GM19324 (cell line): ENCODE results near the gene AGAP1.

Experiments
- ATAC-seq: cut with Tn5 transposase; IDR thresholded peaks from one replicate; pipeline ENCODE4 v1.9.1; 2021; ENCODE audit warnings: mild to moderate bottlenecking, moderate library complexity; ENCODE audit not compliant: unreplicated experiment, low FRiP score

Gene AGAP1

DNA sequence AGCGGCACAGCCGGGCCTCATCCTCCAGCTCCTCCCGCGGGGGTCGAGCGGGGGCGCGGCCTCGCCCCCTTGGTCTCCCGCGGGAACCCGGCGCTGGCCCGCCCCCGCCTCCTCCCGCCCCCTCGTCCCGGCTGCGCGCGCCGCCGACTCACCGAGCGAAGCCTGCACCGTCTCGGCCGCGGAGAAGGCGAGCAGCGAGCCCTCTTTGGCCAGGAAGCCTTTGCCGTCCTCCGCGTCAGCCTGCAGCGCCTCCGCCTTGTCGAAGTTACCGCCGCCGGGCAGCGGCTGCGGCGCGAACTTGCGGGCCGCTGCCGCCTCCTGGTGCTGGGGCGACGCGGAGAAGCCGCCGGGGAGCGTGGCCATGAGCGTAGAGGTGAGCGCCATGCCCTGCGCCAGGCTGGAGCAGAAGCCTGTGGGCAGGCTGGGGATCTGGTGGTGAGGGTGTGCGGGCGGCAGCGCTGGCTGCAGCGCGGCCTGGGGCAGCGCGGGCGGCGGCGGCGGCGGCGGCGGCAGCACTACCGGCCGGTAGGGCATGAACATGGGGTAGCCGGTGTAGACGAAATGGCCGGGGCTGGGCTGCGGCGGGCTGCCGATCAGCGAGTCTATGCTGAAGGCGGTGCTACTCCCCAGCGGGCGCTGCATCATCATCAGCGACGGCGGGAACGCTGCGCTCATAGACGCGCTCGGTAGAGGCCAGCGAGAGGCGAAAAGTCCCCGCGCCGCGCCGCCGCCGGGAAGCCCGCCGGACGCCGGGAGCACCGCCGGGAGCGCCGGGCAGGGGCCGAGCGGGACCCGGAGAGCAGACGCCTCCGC is 673.7 kb downstream of the AGAP1 start:
- no peak for ATAC-seq

DNA sequence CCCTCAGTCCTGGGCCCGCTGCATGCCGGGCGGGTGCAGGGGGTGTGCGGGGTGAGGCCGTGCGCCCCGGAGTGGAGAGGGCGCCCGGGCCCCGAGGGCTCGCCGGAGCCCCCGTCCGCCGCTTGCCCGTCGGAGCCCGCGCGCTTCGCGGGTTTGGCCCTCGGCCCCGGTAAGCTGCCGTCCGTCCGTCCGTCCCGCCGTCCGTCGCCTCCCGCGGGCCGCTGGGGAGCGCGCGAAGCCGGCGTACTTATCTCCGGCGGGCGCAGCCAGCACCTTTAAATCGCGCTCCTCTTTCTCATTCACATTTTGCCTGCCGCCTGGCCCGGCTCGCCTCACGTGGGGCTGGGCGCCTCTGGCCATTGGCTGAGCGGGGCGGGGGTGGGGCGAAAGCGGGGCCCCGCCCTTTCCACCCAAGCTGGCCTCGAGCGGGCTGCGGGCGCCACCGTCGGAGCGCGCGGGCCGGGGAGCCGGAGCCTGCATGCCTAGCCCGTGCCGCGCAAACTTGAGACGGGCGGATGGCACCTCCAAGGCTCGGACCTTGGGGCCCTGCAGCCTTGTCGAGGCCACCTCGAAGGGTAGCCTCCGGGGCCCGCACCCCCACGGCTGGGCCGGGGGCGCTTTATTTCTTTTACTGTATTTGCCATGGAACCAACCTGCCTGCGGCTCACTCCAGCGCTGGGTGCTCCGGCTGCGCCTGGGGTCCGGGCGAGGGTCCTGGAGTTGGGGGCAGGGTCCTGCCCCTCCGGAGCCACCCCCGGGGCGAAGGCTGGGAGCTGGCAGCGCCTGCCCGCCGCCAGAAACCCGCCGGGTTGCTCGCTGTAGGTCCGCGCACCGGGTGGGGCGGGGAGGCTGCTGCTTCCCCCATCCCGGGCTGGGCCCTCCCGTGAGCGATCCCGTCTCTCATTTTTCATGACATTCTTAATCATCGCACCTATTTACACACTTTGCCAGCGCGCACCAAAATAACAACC is 674.6 kb downstream of the AGAP1 start, which contains the start of gene GBX2:
Gene GBX2, minus strand, starts transcription at position 277 of the 971 bp plus-strand sequence. CDS start 415 bp downstream, outside the sequence.
- ATAC-seq: no peak

DNA sequence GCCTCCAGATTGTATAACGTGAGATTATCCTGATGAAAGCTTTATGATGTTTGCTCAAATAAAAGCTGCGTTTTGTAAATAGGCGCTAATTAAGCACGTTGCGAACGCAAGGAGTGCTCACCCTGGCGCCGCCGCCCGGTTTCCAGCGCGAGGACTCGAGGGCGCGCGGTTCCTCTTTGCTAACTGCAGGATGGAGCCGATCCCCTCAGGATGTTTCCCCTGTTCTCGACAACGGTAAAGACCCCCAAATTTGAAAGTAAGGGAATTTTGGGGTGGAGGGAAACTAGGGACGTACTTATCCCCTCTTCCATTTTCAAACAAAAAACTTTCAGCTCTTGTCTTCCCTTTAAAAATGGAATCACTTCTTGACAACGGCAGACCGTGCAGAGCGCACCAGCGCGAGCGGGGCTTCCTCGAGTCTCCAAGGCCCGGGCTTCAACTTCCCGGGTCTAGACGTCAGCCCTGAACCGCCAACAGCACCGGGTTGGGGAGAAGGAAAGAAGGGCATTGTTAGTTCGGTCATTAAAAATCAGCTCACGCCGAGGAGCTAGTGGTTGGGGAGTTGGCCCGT is 675.4 kb downstream of the AGAP1 start:
- no peak for ATAC-seq

DNA sequence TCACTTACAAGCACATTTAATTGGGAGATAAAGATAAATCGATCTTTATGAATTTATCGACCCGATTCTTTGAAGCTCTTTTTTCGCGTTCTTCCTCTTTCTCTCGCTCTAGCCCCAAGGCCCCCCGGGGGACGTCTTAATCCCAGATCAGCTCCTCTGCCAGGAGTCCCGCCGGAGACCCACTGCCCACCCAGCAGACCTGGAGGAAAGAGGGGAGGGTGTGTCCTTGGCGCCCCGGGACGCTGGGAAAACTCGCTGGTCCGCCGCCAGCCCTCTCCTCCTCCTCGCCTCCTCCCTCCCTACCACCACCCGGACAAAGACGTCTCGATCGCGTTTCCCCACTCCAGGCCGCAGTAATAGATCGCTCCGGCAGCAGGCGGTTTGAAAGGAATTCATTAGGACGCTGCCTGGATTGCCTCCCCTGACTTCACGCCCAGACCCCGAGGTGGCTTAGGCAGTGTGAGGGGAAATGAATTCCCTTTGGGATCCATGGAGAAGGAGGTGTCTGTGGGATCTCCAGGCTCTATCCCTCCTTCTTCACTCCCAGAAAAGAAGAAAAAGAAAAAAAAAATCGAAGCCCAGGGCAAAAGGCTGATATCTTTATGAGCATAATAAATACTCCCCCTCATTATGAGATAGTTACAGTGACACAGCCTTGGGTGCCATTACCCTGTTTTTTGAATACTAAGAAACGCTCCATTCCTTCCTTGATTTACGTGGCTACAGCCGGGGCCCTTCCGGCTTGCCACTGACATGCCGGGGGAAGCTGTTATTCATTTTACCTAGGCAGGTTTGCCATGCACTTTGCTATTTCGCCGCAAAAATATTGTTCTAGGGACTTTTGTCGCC is 676.1 kb downstream of the AGAP1 start:
- no peak for ATAC-seq

DNA sequence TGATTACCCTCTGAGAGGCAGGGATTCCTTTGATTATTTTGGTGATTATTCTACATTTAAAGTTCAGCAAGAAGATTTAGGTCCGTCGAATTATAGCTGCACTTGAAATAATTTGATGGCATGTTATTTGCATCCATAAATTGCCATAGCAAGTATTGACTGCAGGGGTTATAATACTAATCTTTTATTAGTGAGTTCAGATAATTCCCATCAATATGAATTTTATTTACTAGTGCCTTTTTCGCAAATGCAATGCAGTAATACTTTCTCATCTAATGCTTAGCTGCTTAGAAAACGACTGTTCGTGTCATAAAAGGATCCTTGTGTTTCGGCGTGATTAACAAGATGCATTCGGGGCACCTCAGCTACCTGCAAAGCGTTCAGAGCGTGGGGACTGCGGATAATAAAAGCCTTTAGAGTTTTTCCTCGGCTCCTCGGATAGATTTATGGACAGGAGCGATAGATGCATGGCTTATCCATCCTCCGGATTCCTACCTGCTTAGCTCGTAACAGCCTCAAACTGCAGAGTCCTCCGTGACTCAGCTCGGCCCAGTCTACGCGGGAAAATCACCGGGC is 676.8 kb downstream of the AGAP1 start:
- ATAC-seq: no peak

DNA sequence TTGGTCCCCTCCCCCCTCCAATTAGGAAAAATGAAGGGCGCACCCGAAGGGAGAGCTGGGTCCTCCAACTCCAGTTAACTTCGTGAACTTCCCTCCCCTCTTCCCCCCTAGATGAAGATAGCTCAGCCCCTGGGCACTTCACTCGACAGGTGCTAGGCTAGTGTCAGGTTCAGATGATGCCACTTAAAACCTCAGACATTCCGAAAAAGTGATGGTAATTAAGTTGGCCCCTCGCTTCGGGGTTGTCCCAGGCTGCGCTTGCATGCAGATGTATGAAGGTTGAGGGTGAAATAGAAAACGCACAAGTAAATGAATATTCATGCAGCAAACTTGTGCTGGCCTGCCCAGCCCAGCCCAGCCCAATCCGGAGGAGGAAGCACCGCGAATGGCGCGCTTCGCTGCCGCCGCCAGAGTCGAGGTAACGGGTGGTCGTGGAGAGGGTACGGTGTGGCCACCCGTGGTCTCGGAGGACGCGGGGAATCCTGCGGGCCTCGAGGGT is 677.4 kb downstream of the AGAP1 start:
- no peak for ATAC-seq

DNA sequence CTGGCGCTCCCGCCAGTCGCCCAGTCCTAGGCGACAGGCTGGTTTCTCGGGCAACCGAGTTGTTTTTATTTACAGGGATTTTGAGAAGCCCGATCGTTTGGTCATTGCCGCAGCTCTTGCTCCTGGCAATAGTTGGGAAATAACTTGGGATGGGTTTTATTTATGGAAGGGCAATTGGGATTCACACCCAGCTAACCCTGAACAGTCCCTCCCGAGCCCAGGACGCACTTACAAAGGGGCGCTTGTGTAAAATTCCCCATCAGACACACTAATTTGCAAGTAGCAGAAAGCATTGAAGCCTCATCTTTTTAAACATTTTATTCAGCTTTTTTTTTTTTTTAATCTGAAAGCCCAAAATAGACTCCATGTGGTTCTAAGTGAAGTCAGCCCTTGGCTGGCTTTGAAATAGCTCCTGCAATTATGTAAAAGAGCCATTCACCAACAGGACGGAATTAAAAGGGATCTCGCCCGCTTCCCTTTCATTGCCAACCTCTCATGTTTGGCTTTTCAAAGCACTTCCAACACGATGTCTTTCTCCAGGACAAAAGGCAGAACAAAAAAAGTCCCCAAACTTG is 677.9 kb downstream of the AGAP1 start:
- no peak for ATAC-seq

DNA sequence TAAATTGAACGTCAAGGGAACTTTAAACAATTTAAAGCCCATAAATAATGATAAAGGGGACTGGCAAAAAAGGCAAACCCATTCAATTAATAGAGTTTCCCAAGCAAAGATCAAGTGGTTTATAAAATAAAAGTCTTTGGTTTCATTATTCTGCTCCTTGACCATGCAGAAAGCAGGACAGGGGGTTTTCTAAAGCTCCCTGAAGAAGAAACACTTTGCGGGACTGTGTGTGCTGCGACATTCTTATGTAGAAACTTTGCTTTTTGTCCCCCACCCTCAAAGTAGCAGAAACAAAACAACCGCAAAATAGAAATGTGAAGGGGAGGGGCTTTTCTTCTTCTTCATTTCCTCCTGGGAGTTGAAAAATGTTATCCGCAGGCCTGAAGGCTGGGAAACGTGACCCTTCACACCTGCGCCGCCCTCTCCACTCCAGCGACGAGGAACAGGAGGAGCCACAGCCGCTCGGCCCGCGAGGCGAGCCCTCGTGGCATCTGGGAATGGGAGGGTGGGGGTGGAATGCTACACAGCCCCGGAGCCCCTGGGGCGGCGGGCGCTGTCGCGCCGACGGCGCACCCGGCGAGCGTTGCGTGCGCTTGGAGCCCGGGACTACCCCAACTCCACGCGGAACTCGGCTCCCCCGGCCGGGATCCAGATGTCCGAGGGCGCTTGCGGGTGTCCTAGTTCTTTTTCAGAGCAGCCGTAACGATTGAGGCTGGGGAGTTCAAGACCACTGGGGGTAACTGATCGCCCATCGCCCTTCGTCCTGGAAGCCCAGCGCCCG is 678.6 kb downstream of the AGAP1 start:
- no peak for ATAC-seq

DNA sequence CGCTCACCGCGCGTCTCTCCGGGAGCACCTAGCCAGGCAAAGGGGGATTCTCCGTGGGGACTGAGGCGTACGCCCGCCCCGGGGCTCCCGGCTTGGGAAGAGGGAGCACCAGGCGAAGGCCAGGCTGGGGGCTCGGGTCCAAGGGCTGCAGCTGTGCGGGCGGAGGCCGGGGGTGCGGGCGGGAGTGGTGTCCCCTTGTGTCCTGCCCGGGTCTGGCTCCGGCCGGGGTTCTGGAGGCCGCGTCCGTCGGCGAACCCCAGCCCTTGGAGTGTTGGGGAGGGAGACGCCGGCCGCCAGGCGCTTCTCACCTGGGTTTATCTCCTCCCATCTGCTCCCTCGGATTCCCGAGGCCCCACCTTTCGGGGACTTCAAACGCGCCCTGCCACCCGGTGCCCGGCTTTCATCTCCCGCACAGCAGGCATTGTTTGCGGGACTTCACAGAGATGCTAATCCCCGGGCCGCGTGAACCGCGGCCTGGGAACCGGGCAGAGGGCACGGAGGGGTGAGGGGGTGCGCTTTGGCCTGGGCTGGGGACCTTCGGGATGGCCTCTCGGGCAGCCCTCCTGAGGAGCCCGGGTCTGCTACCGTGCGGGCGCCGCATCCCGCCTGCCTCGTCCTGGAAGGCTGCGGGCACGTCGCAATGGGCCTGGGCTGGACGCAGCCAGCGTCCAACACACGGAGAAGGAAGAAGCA is 679.3 kb downstream of the AGAP1 start:
- no peak for ATAC-seq

DNA sequence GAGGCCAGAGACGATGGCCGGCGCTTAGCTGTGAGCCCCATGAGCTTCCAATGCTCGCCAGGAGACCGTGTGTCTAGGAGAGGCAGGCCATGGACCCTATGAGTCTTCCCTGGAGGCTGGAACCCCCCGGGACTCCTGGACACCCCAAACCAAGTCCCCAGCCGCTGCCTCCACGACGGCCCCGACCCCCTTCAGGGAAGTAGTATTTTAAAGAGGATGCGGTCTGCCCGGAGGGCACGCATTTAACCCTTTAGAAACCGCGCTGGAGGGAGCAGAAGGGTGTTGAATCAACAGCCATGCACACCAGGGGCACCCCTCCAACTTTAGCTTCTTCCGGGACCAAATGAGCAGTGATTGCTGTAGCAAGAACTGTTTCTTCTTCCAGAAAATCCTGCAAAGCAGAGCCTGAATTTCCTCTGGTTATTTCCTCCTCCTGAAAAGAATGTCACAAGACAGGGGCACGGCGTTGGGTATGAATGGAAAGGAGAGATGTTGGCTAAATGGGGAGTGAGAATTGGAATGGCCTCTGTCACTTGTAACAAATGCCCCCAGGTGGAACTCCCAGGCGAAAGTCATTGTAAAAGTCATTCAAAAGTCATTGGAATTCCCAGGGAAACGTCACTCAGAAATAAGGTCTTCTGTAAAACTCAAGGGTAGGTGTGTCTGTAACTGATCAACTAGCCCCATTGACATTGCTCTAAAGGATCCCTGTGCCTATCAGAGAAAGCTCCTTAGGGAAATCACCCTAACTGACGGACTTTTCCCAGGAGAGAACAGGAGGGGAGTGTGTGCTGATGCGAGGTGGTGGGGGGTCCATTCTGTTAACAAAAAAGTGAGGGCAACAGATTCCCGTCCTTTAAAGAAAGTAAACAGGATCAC is 680.1 kb downstream of the AGAP1 start:
- no peak for ATAC-seq

DNA sequence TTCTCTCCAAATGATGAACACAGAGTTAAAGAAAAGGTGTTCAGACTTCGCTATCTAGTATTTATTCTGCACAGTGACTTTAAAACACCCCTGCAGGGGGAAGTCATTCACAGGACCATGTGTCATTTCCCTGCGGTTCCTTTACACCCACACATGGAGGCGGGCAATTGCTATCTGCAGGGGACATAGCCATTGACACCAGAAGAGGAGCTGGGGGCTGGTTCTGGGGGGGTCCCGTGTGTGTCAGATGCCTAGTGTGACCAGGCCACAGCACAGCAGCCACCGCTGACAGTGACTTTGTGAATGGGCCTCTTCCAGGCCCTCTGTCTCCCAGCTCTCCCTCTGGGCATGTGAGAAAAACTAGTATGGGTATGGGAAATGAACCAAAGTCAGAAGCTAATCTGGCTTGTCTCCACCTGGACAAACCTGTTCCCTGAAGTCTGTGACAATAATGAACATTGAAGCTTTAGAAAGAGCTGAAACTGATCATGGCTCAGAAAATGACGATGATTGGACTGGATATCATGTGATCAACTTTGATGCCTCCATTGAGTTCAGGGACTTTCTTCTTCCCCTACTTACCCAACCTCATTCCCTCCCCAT is 681.8 kb downstream of the AGAP1 start:
- no peak for ATAC-seq

DNA sequence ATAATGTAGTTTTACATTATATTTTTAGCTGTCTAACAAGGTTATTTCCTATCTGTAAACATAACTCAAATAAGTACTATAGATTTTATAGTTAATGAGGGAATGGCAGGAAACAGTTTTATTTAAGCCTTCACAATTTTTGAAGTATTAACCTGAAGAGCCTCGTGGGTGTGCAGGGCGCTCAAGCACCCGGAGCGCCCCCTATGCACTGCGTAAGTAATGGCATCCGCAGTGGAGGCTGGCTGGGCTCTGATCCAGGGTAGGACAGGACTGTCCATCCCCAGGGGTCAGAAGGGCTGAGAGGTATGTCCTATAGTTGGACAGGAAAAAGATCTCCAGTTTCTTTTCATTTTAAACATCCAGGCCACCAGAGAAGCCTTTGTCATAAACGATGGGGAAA is 682.6 kb downstream of the AGAP1 start:
- ATAC-seq: no peak

DNA sequence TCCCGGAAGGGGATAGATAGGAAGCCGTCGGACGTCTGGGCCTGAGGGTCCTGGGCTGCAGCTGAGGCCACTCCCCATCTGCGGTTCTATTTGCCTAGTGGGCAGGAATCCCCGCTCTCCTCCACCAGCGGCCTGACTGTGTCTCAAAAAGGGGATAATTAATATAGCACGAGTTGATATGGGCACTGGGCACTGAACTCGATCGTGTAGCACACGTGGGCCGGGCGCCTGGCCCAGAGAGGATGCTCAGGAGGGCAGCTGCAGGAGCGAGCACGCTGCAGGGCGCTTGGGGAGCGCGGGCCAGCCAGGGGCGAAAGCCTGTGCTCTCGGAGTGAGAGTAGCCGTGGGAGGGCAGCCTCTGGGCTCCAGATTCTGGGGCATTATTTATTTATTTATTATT is 683.1 kb downstream of the AGAP1 start:
- ATAC-seq: no peak

DNA sequence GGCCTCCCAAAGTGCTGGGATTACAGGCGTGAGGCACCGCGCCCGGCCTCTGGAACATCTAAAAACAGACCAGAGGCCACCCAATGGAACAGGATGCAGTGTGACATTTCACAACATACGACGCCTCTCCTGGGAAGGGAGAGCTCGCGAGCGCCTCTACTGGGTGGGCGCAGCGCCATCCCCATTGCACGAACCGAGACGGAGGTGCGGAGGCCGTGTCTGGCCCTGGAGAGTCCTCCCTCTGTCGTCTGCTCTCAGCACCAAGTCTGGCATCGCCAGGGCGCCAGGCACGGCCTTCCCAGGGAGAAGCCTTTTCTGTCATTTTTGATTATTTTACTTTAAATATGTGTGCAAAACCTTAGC is 683.7 kb downstream of the AGAP1 start:
- no peak for ATAC-seq

DNA sequence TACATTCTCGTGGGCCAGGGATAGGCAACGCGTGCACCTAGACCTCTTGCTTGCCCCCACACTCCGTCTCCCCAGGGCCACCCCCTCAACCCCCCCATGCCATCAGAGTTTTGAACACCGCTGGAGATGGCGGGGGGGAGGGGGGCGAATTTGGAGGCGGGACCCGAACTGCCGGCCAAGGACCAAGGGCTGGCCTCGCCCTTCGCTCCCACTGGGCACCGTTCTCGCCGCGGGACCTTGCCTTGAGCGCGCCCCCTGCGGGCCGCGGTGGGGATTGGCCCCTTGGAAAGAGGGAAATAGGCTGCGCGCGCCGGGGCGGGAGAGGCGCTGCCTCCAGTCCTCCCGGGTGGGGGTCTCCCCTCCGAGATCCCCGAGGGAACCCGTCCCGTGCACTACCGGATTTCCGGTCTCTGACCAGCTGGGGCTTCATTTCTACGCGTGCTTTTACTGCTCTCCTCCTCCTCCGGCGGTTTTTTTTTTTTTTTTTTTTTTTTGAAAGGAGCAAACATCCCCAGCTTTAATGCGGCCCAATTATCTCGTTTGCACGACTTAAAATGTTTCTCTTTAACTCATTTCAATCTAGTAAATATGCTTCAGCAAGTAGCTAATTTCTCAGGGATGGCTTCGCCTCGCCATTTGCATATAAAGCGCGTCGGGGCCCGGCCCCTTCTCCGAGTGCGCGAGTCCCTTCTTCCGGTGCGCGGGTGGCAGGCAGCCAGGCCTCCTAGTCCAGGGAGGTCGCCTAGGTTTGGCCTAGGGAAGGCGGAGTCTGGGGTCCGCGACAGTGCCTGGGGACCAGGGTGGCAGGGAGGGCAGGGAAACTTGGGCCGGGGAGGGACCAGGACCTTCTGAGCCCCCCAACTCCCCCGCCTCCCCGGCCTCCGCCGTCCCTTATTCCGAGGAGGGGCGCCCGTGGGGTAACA is 684.4 kb downstream of the AGAP1 start:
- no peak for ATAC-seq

DNA sequence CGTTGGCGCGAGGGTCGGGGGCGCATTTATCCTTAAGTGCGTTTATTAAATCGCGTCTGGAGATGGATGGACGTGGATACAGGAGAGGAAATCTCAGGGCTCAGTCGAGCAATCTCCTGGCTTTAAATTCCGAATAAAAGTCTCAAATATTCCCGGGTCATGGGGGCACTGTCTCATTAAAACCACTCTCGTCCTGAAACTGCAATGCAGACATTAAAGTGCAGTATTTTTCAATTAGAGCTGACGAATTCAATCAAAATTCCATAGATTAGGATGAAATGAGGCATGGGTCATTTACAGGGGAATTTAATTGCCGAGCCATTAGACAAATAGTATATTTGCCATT is 685.0 kb downstream of the AGAP1 start:
- ATAC-seq: no peak
